Epithelial cell of proximal tubule (primary cell): ENCODE data around the gene SLC4A4. TPM values are rescaled to one million over a fixed set of nuclear protein-coding genes. Genes with fewer than 3 reads are reported as not detected.

ENCODE experiments used
- DNase-seq: peaks from one replicate; pipeline ENCODE4 v3.0.0-alpha.2; 2011; ENCODE audit warnings: low read depth
- H3K4me3 ChIP-seq: 2 replicates; pipeline ENCODE4 v1.5.1; 2011; ENCODE audit warnings: low read depth, mild to moderate bottlenecking, low read length
- CTCF ChIP-seq: conservative IDR thresholded peaks from 2 replicates; pipeline ENCODE4 v1.5.1; 2012; ENCODE audit warnings: low read depth, mild to moderate bottlenecking, low read length
- total RNA-seq: library from RNA; depleted of rRNA; stranded (reverse); fragments of >200 nt; gene quantifications from 2 replicates; pipeline ENCODE4 v1.2.3, GENCODE V29; 2015

SLC4A4 gene
- total RNA-seq, 1 donor from 2014 or later = 5.6 TPM

DNA sequence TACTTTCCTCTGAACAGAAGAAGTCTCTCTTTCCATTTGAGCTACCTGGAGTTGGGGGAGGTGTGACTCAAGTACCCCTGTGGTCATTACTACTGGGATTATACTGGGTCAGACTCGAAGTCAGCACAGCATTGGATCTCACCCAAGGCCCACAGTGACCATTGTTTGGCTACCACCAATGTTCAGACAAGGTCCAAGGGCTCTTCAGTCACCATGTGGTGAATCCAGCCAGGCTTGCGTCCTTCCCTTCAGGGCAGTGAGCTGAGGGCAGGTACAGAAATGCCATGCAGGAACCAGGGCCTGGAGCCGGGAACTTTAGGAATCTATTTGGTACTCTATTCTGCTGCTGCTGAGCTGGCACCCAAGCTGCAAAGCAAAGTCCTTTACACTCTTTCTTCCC, 5.5 kb upstream of the SLC4A4 start:
- TF ChIP-seq CTCF = no peak
- no peak overlapping the region for H3K4me3 ChIP-seq
- DNase-seq = no peak

DNA sequence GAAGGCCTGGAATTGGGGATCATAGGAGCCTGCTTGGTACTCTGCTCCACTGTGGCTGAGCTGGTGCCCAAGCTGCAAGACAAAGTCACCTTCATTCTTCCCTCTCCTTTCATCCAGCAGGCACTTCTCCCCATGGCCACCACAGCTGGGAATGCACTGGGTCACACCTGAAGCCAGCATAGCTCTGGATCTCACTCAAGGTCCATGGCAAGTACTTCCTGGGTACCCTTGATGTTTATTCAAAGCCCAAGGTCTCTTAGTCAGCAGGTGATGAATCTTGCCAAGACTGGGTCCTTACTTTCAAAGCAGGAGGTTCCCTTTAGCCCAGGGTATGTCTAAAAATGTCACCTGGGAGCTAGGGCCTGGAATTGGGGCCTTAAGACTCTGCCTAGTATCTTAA, 4.9 kb upstream of the SLC4A4 start:
- no peak for DNase-seq
- H3K4me3 ChIP-seq = no peak overlapping the region
- TF ChIP-seq CTCF = no peak

- DNase-seq = no peak
- H3K4me3 ChIP-seq = no peak overlapping the region
- no peak for TF ChIP-seq CTCF
Observed at GRCh38 chr4:71334465-71334882, 4.3 kb upstream of the SLC4A4 start.

DNA sequence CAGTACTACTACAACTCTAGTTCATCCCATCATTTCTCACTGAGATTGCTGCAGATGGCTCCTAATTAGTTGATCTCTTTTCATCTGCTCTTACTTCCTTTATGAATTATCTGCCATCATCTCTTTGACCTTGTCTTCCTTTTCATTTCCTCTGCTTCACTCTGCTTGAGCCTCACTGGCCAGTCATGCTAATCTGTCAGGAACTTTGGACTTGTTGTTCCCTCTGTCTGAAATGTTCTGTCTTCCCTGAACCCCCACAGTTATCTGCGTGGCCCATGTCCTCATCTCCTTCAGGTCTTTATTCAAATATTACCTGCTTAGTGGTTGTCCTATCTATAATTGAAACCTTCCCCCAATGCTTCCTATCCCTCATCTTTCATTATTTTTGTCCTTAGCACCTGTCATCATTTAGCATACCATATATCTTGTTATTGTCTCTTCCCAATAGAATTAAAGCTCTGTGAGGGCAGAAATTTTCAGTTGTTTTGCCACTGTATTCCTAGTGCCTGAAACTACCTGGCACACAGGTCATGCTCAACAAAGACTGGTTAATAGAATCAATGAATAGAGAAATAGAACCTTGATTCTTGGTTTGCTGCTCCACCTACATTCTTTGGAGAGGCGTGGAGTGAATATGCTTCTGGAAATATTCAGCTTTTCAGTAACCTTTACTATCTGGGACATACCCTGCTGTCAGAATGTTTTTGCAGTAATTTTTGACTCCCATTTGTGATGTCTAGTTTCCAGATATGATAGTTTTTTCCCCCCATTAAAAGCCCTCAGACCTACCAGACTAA, 5.0 kb downstream of the SLC4A4 start:
- no peak for DNase-seq
- TF ChIP-seq CTCF = no peak
- no peak overlapping the region for H3K4me3 ChIP-seq

GRCh38 chr4:71346710-71347109, 7.9 kb downstream of the SLC4A4 start:
- DNase-seq = no peak
- TF ChIP-seq CTCF = no peak
- no peak overlapping the region for H3K4me3 ChIP-seq

- H3K4me3 ChIP-seq = no peak overlapping the region
- no peak for TF ChIP-seq CTCF
- no peak for DNase-seq
Observed at GRCh38 chr4:71348586-71348985, 9.8 kb downstream of the SLC4A4 start.

GRCh38 chr4:71355045-71355444, 16.2 kb downstream of the SLC4A4 start:
- TF ChIP-seq CTCF = no peak
- no peak overlapping the region for H3K4me3 ChIP-seq
- no peak for DNase-seq
